Esophagus squamous epithelium (tissue), 4 donors: ENCODE measurements around the gene HOXB5.

ENCODE experiments used
- CTCF ChIP-seq, 6 experiments: fragments of 450-650 bp in 4 of 6; fragments of 200-600 bp in 2 of 6; sonication (generic) in 2 of 6; IDR thresholded peaks; one replicate each; pipeline ENCODE4 v1.5.1; 2016 to 2019; ENCODE audit warnings: antibody characterized with exemption in 6 of 6, mild to moderate bottlenecking in 4 of 6, moderate library complexity in 4 of 6
- POLR2A ChIP-seq, 4 donors: fragments of 450-650 bp; IDR thresholded peaks; one replicate each; pipeline ENCODE4 v1.6.1; 2017; ENCODE audit warnings: antibody characterized with exemption in 4 of 4, mild to moderate bottlenecking in 4 of 4, moderate library complexity in 3 of 4

DNA sequence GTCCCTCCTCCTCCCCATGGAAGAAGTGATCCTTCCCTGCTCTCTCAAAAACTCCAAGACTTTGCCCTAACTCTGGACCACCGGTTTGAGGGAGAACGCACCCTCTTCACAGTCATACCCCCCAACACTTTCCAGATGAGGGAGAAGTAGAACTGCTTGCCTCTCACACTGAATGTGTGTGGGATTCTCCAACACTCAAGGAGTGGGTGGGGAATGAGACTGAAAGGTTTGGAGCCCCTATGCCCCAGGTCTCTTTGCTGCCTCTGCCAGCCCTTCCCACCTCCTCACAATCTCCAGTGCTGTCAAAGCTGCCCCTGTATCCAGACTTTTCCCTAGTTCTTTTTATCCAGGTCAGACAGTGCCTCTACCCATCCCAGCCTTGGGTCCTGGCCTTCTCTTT lies 26.9 kb downstream of the HOXB5 start:
- TF ChIP-seq POLR2A (IDR thresholded peaks at IDR 0.05) (no peak), CTCF (IDR thresholded peaks at IDR 0.05) (no peak)
